IMR-90 (cell line): ENCODE results near the gene MEGF8.

Experiments
- CEBPB ChIP-seq: IDR thresholded peaks from 2 replicates; pipeline ENCODE4 v1.6.1; 2012; ENCODE audit warnings: low read depth, low read length, improper control_type of control experiment
- CHD1 ChIP-seq: IDR thresholded peaks from 2 replicates; pipeline ENCODE4 v1.6.1; 2012; ENCODE audit warnings: low read depth, low read length, improper control_type of control experiment
- POLR2A ChIP-seq: IDR thresholded peaks from 2 replicates; pipeline ENCODE4 v1.6.1; 2012; ENCODE audit warnings: mild to moderate bottlenecking, low read depth, low read length
- RFX5 ChIP-seq: IDR thresholded peaks from 2 replicates; pipeline ENCODE4 v1.8.0; 2012; ENCODE audit warnings: low read depth, mild to moderate bottlenecking, low read length, moderate library complexity
- TF ChIP-seq, protein P1 (sequence below): conservative IDR thresholded peaks from 2 replicates; pipeline ENCODE4 v1.5.1; 2012; ENCODE audit warnings: mild to moderate bottlenecking, low read depth, low read length, improper control_type of control experiment

DNA sequence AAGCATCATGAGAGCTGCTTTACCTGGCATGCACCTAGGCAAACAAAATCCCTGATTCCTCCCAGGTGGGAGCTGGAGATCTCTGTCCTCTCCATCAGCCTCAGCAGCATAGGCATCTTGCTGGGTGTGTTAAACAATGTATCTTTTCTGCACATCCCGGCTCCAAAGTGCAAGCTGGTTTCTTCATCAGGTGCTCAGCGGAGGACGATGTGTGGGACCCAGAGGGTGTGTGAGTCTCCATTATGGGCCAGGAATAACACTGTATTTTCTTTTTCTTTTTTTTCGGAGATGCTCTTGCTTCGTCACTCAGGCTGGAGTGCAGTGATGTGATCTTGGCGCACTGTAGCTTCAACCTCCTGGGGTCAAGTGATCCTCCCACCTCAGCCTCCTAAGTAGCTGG lies 54.7 kb downstream of the MEGF8 start:
- TF ChIP-seq POLR2A: no peak
- TF ChIP-seq, protein P1, sequence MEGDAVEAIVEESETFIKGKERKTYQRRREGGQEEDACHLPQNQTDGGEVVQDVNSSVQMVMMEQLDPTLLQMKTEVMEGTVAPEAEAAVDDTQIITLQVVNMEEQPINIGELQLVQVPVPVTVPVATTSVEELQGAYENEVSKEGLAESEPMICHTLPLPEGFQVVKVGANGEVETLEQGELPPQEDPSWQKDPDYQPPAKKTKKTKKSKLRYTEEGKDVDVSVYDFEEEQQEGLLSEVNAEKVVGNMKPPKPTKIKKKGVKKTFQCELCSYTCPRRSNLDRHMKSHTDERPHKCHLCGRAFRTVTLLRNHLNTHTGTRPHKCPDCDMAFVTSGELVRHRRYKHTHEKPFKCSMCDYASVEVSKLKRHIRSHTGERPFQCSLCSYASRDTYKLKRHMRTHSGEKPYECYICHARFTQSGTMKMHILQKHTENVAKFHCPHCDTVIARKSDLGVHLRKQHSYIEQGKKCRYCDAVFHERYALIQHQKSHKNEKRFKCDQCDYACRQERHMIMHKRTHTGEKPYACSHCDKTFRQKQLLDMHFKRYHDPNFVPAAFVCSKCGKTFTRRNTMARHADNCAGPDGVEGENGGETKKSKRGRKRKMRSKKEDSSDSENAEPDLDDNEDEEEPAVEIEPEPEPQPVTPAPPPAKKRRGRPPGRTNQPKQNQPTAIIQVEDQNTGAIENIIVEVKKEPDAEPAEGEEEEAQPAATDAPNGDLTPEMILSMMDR: no peak
- TF ChIP-seq CHD1: no peak
- no peak for TF ChIP-seq CEBPB
- no peak for TF ChIP-seq RFX5
